HS-27A (cell line): ENCODE results near the gene ZFYVE1.
A peak's percentile ranks its signal among the peaks of the same experiment; 100 is the strongest.
"Not testable (repeated sequence)": the region's sequence is repeated elsewhere in the genome, so short reads cannot be mapped to it uniquely, and the experiment has no call there.

Source experiments
- DNase-seq: peaks from one replicate; pipeline ENCODE4 v3.0.0-alpha.2; 2012; ENCODE audit warnings: low read depth, missing footprints

The ZFYVE1 gene

DNA sequence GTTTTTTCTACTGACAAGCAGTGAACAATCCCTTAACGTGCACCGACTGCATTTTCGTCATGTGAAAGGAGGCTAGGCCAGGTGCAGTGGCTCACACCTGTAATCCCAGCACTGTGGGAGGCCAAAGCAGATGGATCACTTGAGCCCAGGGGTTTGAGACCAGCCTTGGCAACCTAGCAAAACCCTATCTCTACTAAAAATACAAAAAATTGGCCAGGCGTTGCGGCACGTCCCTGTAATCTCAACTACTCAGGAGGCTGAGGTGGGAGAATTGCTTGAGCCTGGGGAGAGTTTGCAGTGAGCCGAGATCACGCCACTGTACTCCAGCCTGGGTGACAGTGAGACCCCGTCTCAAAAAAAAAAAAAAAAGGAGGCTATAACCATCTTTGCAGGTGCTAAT lies 22.3 kb downstream of the ZFYVE1 start:
- DNase-seq, result not testable (repeated sequence)

DNA sequence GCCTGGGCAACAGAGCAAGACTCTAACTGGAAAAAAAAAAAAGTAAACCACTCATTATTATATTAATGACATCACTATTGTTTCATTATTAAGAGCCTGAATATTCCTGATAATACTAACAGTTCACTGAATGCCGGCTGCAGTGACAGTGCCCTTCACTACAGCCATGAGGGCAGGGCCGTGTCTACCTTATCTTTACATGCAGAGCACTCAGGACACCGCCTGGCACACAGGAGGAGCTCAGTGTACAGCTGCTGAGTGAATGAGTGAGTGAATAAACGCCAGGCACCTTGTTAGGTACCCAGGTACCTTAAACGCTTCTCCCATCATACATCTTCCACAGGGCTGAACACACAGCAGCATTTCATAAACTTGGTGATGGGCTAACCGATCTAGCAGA lies 23.2 kb downstream of the ZFYVE1 start:
- no peak for DNase-seq

- DNase-seq, result no peak
These were observed 26.8 kb downstream of the ZFYVE1 start for GRCh38 chr14:73000073-73000472.

DNA sequence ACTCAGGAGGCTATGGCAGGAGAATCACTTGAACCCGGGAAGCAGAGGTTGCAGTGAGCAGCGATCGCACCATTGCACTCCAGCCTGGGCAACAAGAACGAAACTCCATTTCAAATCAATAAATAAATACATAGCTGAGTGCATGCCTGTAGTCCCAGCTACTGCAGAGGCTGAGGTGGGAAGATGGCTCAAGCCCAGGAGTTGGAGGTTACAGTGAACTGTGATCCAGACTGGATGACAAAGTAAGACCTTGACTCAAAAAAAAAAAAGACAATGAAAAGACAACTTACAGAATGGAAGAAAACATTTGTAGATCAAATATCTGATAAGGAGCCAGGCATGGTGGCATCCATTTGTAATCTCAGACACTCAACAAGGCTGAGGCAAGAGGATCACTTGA lies 27.6 kb downstream of the ZFYVE1 start:
- DNase-seq, result no peak

DNA sequence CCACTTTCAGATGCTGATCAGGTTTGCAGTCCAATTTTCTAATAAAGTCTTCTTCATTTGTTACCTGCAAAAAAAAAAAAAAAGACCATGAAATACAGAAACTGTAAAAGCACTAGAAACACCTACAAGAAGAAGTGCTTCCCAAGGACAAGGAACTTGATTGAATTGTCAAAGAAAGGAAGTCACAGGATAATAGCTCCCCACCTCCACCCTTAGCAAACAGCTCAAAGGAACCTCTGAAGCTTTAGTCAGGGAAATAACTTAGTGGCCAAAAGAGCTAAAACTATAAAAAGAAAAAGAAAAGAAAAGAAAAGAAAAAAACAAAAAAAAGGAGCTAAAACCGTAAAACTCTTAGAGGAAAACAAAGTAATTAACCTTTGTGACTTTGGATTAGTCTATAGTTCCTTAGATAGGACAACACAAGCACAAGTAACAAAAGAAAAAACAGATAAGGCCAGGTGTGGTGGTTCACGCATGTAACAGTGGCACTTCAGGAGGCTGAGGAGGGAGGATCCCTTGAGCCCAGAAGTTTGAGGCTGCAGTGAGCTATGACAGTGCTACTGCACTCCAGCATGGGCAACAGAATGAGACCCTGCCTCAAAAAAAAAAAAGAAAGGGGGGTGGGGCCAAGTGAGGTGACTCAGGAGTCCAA lies 28.5 kb downstream of the ZFYVE1 start:
- no peak for DNase-seq

DNA sequence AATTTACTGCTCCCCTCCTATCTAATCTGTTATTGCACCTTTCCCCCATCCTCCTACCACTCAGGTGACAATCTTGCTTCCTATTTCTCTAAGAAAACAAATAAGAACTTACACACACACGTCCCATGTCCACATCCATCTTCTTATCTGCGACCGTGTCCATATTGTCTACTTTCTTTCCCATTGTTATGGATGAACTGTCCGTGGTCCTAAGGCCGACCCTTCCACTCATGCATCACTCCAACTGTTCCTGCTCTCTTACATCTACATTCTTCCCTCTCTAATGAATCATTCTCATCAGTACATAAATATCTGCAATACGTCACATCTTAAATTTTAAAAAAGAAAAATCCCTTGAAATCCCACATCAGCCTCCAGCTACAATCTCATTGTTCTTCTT lies 30.0 kb downstream of the ZFYVE1 start:
- no peak for DNase-seq

DNA sequence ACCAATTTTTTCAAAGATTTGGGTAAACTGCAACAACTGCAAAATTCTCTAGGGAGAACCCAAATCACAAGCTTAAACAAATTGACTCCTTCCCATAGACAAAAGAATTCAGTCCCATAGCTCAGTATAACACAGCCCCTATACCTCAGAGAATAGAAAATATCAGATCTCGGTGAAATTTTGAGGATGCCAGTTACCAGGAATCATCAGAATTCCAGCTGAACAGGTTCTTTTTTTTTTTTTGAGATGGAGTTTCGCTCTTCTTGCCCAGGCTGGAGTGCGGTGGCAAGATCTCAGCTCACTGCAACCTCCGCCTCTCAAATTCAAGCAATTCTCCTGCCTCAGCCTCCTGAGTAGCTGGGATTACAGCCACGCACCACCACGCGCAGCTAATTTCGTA lies 36.7 kb downstream of the ZFYVE1 start:
- no peak for DNase-seq

DNA sequence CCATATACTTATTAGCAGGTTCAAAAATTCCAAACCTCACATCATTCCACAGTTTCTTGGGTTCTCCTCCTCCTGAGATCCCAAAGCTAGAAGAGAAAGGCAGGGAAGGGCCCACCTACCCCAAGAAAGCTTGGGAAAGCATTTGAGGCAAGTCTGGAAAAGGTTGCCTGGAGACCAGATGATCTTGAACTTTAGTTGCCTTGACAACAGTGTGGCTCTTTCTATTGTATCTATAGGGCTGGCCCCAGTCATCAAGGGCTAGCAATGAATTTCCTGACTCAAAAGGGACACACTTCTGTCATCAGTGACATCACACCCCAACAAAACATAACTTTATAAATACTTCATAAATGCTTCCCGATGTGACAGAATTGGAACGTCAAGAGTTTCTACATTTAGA lies 40.0 kb downstream of the ZFYVE1 start:
- no peak for DNase-seq

- DNase-seq, result no peak
These were observed 40.7 kb downstream of the ZFYVE1 start for GRCh38 chr14:72986214-72986613.

DNA sequence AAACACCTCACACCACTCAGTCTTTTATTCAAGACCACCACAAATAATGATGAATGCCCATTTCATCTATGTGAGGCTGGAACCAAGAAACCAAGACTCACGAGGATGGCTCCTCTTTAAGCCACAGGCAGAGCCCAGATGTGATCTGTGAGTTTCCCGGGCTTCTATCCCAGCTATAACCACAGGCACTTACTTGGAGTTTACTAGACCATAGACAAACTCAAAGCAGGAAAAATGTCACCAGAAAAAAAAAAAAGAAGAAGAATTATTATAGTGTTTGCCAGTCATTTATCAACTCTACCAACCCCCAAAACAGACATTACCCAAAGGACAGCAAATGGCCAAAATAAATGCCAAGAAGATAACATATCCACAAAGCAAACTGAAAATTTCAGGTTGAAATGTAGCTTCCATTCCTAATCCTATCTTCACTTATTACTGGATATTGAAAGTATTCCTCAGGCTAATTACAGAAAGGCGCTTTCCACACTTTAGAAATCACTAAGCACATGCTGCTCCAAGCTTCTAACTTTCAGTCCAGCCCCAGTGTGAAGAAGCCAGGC lies 44.7 kb downstream of the ZFYVE1 start:
- DNase-seq, result no peak

DNA sequence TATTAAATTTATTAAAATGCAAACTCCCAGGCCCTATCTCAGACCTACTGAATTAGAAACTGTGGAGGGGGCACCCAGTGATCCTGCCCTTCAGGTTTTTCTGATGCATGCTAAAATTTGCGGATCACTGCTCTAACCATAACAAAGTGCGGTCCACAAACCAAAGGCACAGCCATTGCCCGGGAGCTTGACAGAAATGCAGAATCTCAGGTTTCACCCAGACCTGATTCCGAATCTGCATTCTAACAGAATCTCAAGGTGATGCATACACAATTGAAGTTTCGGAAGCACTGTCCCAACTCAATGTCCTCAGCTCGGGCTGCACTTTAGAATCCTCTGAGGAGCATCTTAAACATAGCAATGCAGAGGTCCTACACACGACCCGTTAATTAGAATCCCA lies 46.0 kb downstream of the ZFYVE1 start:
- DNase-seq, result no peak

GRCh38 chr14:72978856-72979255 lies 48.0 kb downstream of the ZFYVE1 start:
- no peak for DNase-seq

GRCh38 chr14:72975770-72976169 lies 51.1 kb downstream of the ZFYVE1 start:
- no peak for DNase-seq

DNA sequence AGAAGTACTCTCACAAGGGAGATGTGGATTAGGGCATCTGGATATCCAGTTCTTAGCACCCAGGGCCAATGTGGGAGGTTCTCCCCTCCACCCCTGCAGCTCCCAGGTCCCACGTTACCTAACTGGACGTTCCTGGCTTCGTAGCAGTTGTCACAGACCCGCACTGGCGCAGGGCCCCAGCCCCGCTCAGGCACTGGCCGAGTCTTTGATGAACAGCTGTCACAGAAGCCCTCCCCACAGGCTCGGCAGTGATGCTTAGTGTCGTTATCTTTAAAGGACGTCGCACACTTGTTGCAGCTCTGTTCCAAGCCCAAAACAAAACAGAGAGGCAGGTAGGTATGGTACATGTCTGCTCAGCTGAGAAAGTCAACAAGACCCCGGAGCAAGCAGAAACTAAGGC lies 52.2 kb downstream of the ZFYVE1 start:
- DNase-seq, result no peak

DNA sequence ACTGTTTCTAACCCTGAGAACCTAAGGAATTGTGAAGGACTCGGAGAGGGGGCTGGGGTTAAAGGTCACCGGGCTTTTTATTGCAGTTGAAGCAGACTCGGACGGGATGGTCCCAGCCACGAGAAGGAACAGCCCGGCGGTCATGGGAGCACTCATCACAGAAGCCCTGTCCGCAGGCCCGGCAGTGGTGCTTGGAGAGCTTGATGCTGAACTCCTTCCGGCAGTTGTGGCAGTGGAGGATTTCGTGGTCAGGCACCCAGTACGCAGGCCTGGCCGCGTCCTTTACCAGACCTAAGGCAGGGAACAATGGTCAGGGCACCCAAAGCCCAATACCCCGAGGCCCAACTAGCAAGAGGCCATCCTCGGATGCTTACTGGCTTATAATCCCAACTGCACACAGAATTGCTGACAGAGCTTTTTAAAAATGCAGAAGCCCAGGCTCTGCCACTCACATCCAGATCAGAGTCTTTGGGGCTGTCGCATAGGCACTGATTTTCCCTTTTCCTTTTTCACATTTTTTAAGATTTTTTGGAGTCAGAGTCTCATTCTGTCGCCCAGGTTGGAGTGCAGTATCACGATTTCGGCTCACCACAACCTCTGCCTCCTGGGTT lies 56.0 kb downstream of the ZFYVE1 start:
- no peak for DNase-seq

DNA sequence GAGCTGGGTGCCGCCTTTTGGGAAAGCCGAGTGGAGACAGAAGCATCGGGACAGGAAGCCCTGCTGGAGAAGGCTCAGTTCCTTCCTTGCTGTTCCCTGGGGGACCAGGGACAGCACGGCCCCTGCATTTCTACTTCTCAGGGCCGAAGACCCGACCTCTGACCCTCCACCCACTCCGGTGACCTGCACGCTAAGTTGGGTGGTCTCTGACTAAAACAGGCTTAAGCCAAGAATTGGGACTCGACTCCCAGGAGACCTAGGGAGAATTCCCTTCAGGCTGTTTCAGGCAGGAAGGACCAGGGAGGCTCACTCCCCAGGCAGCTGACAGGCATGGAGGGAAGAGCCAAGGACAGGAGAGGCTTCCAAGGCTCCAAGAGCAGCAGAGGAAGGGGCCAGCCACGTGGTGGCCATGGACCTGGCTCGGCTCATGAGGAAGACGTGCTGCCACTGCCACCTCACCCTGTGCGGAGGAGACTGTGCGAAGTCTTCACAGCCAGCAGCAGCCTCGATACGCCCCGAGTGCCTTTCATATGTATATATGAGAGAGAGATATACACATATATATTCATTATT lies 56.8 kb downstream of the ZFYVE1 start:
- DNase-seq, result no peak

- no peak for DNase-seq
These were observed 58.6 kb downstream of the ZFYVE1 start for GRCh38 chr14:72968316-72968715.

- DNase-seq, result no peak
These were observed 60.9 kb downstream of the ZFYVE1 start for GRCh38 chr14:72966038-72966437.

GRCh38 chr14:72965249-72965648 lies 61.7 kb downstream of the ZFYVE1 start:
- no peak for DNase-seq

DNA sequence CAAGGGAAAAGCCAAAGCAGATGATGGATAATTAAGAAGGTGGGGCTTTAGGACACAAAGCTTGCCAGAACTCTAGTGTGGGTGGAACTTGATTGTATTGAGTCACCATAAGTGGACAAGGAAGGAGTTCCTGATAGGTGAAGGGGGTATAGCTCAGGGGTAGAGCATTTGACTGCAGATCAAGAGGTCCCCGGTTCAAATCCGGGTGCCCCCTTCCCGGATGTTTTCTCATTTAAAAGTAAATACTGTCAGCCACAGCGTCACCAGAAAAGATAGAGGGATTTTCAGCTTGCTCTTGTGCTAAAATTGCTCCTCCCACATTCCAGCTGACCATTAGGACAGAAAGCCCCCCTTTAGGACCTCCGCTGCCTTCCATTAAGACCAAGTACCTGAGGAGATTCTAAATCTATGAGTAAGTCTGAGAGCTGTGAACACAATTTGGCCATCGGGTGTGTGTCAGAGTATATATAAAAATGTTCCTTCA lies 64.0 kb downstream of the ZFYVE1 start:
- peak; percentile 66 for DNase-seq

GRCh38 chr14:72962336-72962754 lies 64.6 kb downstream of the ZFYVE1 start:
- DNase-seq, result peak; percentile 49

DNA sequence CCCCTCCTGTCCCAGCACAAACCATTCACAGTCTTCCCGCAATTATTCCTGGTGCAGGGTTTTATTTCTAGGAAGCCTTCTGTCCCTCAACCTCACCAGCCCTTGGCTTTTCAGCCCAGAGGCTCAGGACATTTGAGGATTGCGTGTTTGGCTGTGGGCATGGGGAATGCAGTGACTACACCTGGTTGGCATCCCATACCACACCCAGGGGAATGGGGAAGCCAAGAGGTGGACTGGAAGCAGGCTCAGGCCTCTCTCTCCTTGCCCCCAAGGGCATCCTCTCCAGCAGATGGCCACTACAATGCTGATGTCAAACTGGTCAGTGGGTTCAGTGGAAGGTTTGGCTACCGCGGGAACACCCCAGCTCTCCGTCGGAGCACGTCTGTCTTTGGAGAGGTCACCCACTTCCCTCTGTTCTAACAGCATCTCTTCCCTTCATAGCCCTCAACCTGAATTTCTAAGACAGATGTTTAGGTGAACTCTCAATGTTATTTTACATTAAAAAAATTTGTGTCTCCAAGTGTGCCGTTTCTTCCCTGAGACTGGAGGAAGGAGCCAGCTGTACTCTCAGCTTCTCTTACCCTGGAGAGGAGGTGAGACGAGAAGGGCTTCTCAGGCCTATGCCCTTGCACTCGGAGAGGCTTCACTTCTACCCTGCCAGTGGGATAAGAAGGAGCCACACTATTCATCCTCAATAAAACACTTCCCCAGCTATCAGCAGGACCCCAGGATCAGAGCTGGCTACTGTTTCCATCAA lies 65.1 kb downstream of the ZFYVE1 start:
- DNase-seq, result peak; percentile 51

- DNase-seq, result not testable (repeated sequence)
These were observed 65.9 kb downstream of the ZFYVE1 start for GRCh38 chr14:72961016-72961415.
